Left ventricle myocardium inferior (tissue), 1 donor: ENCODE data around the gene RPH3AL. TPM values are rescaled to one million over a fixed set of nuclear protein-coding genes. Genes with fewer than 3 reads are reported as not detected.
"Not testable (repeated sequence)": the region's sequence is repeated elsewhere in the genome, so short reads cannot be mapped to it uniquely, and the experiment has no call there.

ENCODE experiments used
- DNase-seq: peaks from one replicate; pipeline ENCODE4 v3.0.0-alpha.2; 2020
- H3K27ac ChIP-seq: fragments of 200-600 bp; replicated peaks from 2 replicates; pipeline ENCODE4 v1.8.0; 2021
- H3K27me3 ChIP-seq: fragments of 200-600 bp; 2 replicates; pipeline ENCODE4 v1.8.0; 2021; ENCODE audit warnings: low read depth
- H3K36me3 ChIP-seq: fragments of 200-600 bp; 2 replicates; pipeline ENCODE4 v1.8.0; 2021
- H3K4me1 ChIP-seq: fragments of 200-600 bp; 2 replicates; pipeline ENCODE4 v1.8.0; 2021
- H3K4me3 ChIP-seq: fragments of 200-600 bp; 2 replicates; pipeline ENCODE4 v1.8.0; 2021; ENCODE audit warnings: mild to moderate bottlenecking, moderate library complexity
- H3K9me3 ChIP-seq: fragments of 200-600 bp; replicated peaks from 2 replicates; pipeline ENCODE4 v1.8.0; 2021
- CTCF ChIP-seq: fragments of 200-600 bp; IDR thresholded peaks from 2 replicates; pipeline ENCODE4 v1.8.0; 2021; ENCODE audit warnings: antibody characterized with exemption, mild to moderate bottlenecking, borderline replicate concordance
- intact Hi-C: fragments of 100-400 bp; cut with micrococcal nuclease; formaldehyde crosslinking; loops from one replicate; pipeline ENCODE4 v1.11.0; 2022
- total RNA-seq: library from RNA; stranded (reverse); fragmentation: NEBNext Ultra II Directional; extraction: Animal tissue kit (Norgen Biotek cat#: 25700); gene quantifications from one replicate; pipeline ENCODE4 v1.2.1, GENCODE V29; 2021
- donor health status: DM: no; HTN: yes; CAD: no; lungs with severe emphysema.

RPH3AL gene
- total RNA-seq, 1 donor from 2014 or later: 4.0 TPM

GRCh38 chr17:237406-237955, 115.1 kb downstream of the RPH3AL start:
- Histone ChIP-seq H3K9me3 (no peaks in the 10 kb centered on the region), H3K4me1 (peaks cover 6% of the 10 kb centered on the region), H3K4me3 (no peak overlapping the region), H3K27me3 (no peaks in the 10 kb centered on the region), H3K27ac (no peak overlapping the region), H3K36me3 (no peaks in the 10 kb centered on the region)
- no peak for TF ChIP-seq CTCF
- DNase-seq: peak; percentile 6
- intact Hi-C loops: no loop called here

GRCh38 chr17:236641-237405, 115.8 kb downstream of the RPH3AL start:
- H3K27me3 ChIP-seq: no peaks in the 10 kb centered on the region
- no peaks in the 10 kb centered on the region for H3K36me3 ChIP-seq
- peaks cover 12% of the 10 kb centered on the region for H3K4me1 ChIP-seq
- TF ChIP-seq CTCF: no peak
- intact Hi-C loops: no loop called here
- peak; percentile 5 for DNase-seq
- no peak overlapping the region for H3K27ac ChIP-seq
- no peak overlapping the region for H3K4me3 ChIP-seq
- no peaks in the 10 kb centered on the region for H3K9me3 ChIP-seq

- peaks cover 14% of the 10 kb centered on the region for H3K4me1 ChIP-seq
- intact Hi-C loops: no loop called here
- H3K36me3 ChIP-seq: no peaks in the 10 kb centered on the region
- peak; percentile 7 for DNase-seq
- TF ChIP-seq CTCF: no peak
- no peaks in the 10 kb centered on the region for H3K27me3 ChIP-seq
- no peak overlapping the region for H3K27ac ChIP-seq
- H3K4me3 ChIP-seq: no peak overlapping the region
- no peaks in the 10 kb centered on the region for H3K9me3 ChIP-seq
Observed at GRCh38 chr17:235831-236640, 116.6 kb downstream of the RPH3AL start.

GRCh38 chr17:234994-235830, 117.4 kb downstream of the RPH3AL start:
- H3K27me3 ChIP-seq, intact Hi-C loops, H3K9me3 ChIP-seq, H3K36me3 ChIP-seq: not testable (repeated sequence)
- DNase-seq: peak; percentile 10
- peak overlapping the region; percentile 84 for H3K27ac ChIP-seq
- H3K4me1 ChIP-seq: peaks cover 14% of the 10 kb centered on the region
- peak overlapping the region; percentile 48 for H3K4me3 ChIP-seq

GRCh38 chr17:234163-234993, 118.2 kb downstream of the RPH3AL start:
- intact Hi-C loops, H3K9me3 ChIP-seq, H3K36me3 ChIP-seq, H3K27me3 ChIP-seq: not testable (repeated sequence)
- DNase-seq: peak; percentile 17
- Histone ChIP-seq H3K4me1 (peaks cover 21% of the 10 kb centered on the region), H3K27ac (peak overlapping the region; percentile 84), H3K4me3 (peak overlapping the region; percentile 48)
